ENCODE measurements around the gene LONRF3. TPM values are rescaled to one million over a fixed set of nuclear protein-coding genes. Genes with fewer than 3 reads are reported as not detected.
A peak's percentile ranks its signal among the peaks of the same experiment; 100 is the strongest.

LONRF3 gene
- total RNA-seq, 1 experiment from 2014 or later, result 6.3 TPM

DNA sequence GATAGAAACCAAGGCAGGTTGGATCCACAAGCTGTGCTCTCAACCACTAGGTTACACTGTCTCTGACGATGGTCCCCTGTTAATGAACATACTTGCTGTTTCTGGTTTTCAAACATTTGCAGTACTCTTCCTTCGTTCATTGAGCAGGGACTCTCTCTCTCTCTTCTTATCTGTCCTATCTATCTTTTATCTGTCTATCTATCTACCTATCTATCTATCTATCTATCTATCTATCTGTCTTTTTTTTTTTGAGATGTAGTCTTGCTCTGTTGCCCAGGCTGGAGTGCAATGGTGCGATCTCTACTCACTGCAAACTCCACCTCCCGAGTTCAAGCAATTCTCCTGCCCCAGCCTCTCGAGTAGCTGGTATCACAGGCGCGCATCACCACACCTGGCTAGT lies 89.0 kb downstream of the LONRF3 start:
- no peak overlapping the region for H2AFZ ChIP-seq (ENCODE audit: low read length)
- H3K4me3 ChIP-seq (ENCODE audit: low read length), result no peak overlapping the region
- H3K36me3 ChIP-seq (ENCODE audit: insufficient read depth, low read length), result no peaks in the 10 kb centered on the region
- peaks cover 56% of the 10 kb centered on the region for H3K4me1 ChIP-seq (ENCODE audit: low read length)
- no peaks in the 10 kb centered on the region for H4K20me1 ChIP-seq (ENCODE audit: insufficient read depth, low read depth, low read length)
- H3K9ac ChIP-seq (ENCODE audit: low read length), result no peak overlapping the region
- no peaks in the 10 kb centered on the region for H3K9me3 ChIP-seq (ENCODE audit: low read length)
- H3K27me3 ChIP-seq (ENCODE audit: low read length), result 0 out of 2 replicates have a peak, but pooled peaks cover 2% of the 10 kb centered on the region
- no peak for DNase-seq
- H3K79me2 ChIP-seq (ENCODE audit: low read length), result no peaks in the 10 kb centered on the region
- no peak overlapping the region for H3K4me2 ChIP-seq (ENCODE audit: low read depth, low read length, poor library complexity, severe bottlenecking)
- H3K27ac ChIP-seq (ENCODE audit: low read length), result no peak overlapping the region
- no peaks in the 10 kb centered on the region; the same call in 1 of the 2 replicates for H3K9me2 ChIP-seq (replicated peaks; ENCODE audit: insufficient read depth, low read length)

DNA sequence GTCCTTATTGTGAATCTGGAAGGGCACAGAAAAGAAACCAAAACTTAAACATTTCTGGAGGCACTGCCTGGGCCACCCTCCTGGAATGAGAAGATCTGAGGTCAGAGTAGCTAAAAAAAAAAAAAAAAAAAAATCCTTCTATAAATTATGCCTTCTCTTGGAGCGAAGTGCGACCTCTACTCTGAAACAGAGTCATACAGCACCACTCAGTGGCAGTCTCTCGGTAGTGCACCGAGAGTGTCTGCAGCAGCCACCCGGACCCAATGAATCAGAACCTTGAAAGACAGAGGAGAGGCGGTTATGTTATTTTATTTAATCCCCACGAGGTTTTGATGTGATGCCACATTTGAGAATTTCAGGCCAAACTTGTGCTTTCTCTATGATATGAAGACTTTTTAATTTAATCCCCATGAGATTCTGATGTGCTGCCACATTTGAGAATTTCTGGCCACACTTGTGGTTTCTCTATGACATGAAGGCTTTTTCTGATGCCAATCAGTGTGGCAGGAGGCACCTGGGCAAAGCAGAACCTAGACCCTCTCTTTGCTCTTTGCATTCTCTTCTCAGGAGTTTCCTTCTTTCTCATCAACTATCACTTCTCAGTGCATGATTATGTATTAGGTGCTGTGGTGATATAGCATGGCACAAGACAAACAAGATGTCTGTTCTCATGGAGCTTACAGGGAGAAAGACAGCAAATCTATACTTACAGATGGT lies 92.8 kb downstream of the LONRF3 start:
- H3K9me2 ChIP-seq (replicated peaks; ENCODE audit: insufficient read depth, low read length), result no peaks in the 10 kb centered on the region; the same call in 1 of the 2 replicates
- H3K9ac ChIP-seq (ENCODE audit: low read length), result peak overlapping the region; percentile 45
- peak; percentile 93 for DNase-seq
- H3K4me3 ChIP-seq (ENCODE audit: low read length), result no peak overlapping the region
- no peaks in the 10 kb centered on the region for H4K20me1 ChIP-seq (ENCODE audit: insufficient read depth, low read depth, low read length)
- H3K4me1 ChIP-seq (ENCODE audit: low read length), result peaks cover 76% of the 10 kb centered on the region
- H3K27me3 ChIP-seq (ENCODE audit: low read length), result no peaks in the 10 kb centered on the region
- no peaks in the 10 kb centered on the region for H3K79me2 ChIP-seq (ENCODE audit: low read length)
- H3K4me2 ChIP-seq (ENCODE audit: low read depth, low read length, poor library complexity, severe bottlenecking), result peak overlapping the region; percentile 41
- 0 out of 2 replicates have a peak overlapping the region, but pooled peaks have one; percentile 27 for H2AFZ ChIP-seq (ENCODE audit: low read length)
- H3K9me3 ChIP-seq (ENCODE audit: low read length), result no peaks in the 10 kb centered on the region
- no peaks in the 10 kb centered on the region for H3K36me3 ChIP-seq (ENCODE audit: insufficient read depth, low read length)
- H3K27ac ChIP-seq (ENCODE audit: low read length), result peak overlapping the region; percentile 86

Other genes with a start within 250 kb of the LONRF3 start
- 0.87 and 0.93 TPM in 2 replicates for gene IL13RA1, start 247.0 kb upstream of the LONRF3 start, total RNA-seq (2014; rRNA removed; shearing (Covaris generic); ENCODE audit: low replicate concordance)
- gene ZCCHC12, start 150.8 kb upstream of the LONRF3 start, total RNA-seq (2014; rRNA removed; shearing (Covaris generic); ENCODE audit: low replicate concordance), result not detected in 2 replicates
- not detected in 2 replicates for gene CT47C1, start 98.4 kb downstream of the LONRF3 start, total RNA-seq (2014; rRNA removed; shearing (Covaris generic); ENCODE audit: low replicate concordance)
- gene KIAA1210, start 153.2 kb downstream of the LONRF3 start, total RNA-seq (2014; rRNA removed; shearing (Covaris generic); ENCODE audit: low replicate concordance), result 0.87 and 1.2 TPM in 2 replicates

Measured in Karpas-422 (cell line).